GM18508 (cell line): ENCODE measurements around the gene SLC10A1.
"Not testable (repeated sequence)": the region's sequence is repeated elsewhere in the genome, so short reads cannot be mapped to it uniquely, and the experiment has no call there.

ENCODE experiments used
- ATAC-seq: cut with Tn5 transposase; IDR thresholded peaks from one replicate; pipeline ENCODE4 v1.9.1; 2021; ENCODE audit warnings: moderate number of reproducible peaks; ENCODE audit not compliant: insufficient read depth, unreplicated experiment

SLC10A1 gene

GRCh38 chr14:69772082-69773017, 24.7 kb downstream of the SLC10A1 start:
- ATAC-seq = no peak

DNA sequence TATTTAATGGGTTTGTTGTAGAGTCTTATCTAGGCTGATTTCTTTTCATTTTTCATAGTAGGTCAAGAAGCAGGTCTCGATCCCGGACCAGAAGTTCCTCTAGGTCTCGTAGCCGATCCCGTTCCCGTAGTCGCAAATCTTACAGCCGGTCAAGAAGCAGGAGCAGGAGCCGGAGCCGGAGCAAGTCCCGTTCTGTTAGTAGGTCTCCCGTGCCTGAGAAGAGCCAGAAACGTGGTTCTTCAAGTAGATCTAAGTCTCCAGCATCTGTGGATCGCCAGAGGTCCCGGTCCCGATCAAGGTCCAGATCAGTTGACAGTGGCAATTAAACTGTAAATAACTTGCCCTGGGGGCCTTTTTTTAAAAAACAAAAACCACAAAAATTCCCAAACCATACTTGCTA, 25.9 kb downstream of the SLC10A1 start:
- no peak for ATAC-seq

DNA sequence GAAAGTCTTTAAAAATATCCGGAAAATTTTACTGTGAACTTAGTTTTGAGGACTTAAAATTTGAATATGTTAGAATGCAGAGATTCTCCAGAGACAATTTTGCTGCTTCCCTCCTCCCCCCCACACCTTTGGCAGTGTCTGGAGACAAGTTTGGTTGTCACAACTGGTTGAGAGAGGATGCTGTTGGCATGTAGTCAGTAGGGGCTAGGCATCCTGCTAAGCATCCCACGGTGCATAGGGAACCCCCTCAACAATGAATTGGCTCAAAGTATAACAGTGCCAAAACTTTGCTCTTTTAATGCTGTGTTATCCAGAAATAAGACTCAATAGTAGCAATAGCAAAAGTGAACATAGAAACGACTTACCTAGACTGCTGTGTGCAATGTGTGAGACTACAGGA, 26.5 kb downstream of the SLC10A1 start:
- no peak for ATAC-seq

GRCh38 chr14:69769623-69770022, 27.4 kb downstream of the SLC10A1 start:
- ATAC-seq = no peak

DNA sequence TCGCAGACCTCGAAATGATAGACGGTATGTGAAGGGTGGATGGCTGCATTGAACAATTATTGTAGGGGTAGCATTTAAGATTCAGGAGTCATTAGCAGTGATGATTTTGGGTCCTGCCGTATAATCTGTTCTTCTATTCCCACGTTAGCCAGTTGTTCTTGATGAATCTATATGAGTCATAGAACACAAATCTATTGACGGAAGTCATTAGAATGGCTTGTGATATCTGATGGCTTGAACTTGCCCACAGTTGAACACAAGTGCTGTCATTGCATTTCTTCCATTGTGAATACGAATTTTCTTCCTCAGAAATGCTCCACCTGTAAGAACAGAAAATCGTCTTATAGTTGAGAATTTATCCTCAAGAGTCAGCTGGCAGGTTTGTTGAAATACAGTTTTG, 28.2 kb downstream of the SLC10A1 start:
- ATAC-seq = no peak

DNA sequence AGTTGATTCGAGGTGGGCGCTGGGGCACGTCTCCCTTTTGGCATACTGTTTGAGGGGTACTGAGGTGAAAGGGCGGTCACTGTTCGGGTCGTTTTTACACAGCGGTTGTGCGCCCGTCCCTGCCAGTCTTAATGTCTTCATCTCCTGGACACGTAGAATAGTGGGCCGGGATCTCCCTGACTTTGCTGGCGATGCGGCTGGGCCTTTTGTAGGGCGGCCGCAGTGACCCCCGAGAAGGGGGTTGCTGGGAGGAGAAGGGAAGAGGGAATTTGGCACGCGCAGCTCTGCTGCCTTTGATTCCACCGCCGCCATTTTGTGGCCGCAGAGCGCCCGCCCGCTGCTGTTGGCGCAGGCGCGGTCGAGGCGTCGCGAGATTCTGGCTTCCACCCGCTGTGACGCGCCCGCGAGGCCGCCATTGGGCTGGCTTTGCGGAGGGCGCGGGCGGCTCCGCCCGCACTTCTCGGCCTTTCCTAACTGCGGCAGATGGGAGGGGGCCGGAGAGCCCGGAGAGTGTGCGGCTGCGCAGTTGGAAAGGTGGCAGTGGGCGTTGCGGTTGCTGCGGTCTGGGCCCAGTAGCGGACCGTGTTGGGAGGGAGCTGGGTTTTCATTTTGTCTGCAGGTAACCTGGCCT, 29.6 kb downstream of the SLC10A1 start:
- ATAC-seq = peak; percentile 31

- peak; percentile 65 for ATAC-seq
Observed at GRCh38 chr14:69766984-69767368, 30.1 kb downstream of the SLC10A1 start, which contains the start of gene SRSF5. Gene SRSF5, plus strand, starts transcription at chr14:69767142. Its CDS starts 1,015 bp downstream, at chr14:69768157.

GRCh38 chr14:69763761-69764510, 33.1 kb downstream of the SLC10A1 start:
- no peak for ATAC-seq

DNA sequence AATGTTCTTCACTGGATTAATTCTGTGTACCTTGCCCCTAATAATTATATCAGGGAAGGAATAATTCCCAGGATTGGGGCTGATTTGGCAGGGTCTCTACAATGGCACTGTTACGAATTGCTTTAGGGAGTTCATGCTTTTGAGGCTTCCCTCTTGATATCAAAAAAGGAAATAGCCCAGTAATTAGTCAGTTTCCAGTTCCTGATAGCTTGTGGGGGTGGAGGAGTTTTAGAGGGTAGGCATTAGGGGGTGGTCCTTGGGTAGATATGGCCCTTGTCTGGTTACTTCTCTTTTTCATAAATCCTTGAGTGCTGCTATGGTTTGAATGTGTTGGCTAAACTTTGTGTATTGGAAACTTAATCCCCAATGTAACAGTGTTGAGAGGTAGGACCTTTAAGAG, 36.2 kb downstream of the SLC10A1 start:
- no peak for ATAC-seq

DNA sequence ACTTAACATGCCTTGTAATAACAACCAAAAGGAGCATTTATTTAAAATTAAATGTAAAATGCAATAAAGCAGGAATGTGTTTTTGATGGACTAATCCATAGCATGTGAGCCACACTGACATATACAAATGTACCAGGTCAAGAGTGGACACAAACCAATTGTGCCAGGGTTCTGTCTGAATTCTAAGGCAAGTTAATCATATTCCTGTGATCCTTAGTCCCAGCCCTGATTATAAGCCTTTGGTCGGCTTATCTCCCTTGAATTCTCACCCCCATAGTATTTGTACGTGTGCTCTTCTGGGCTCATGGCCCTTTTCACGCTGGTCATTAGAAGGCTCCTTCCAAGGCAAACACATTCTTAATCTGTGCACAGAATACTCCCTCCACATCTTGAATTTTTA, 40.7 kb downstream of the SLC10A1 start:
- no peak for ATAC-seq

- no peak for ATAC-seq
Observed at GRCh38 chr14:69755784-69756183, 41.3 kb downstream of the SLC10A1 start.

DNA sequence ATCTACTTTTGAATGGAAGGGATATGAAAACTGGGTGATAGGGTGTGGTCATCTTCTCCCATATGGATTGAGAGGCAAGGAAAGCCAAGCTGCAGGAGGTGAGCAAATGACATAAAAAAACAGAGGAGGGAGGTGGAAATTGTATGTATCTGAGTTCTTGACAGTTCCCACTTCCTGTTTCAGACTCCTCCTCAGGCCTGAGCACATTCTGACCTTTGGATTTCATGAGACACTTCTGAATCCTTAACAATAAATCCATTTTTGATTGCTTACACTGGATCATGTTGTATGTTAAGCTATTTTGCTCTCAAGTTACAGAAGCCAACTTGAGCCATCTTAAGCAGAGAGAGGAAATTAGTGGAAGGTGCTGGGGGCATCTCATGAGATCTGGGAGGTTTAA, 41.7 kb downstream of the SLC10A1 start:
- ATAC-seq = no peak

GRCh38 chr14:69754487-69754886, 42.6 kb downstream of the SLC10A1 start:
- no peak for ATAC-seq

DNA sequence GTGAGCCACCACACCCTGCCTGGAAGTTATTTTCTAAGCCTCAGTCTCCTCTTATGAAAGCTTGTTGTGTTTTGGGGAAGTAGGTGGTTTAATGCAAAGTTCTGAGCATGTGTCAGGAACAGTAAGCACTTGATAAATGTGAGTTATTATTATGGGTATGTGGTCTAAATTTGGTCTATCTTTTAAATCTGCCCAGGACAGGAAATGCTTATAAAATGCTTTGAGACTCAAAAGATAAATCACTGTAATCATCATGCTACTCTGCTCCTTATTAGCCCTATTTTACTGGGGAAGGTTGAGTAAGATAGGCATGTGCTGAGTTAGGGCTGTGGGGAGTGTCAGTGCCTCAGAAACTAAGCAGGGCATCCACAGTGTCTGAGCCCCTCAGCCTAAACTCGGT, 43.2 kb downstream of the SLC10A1 start:
- no peak for ATAC-seq

DNA sequence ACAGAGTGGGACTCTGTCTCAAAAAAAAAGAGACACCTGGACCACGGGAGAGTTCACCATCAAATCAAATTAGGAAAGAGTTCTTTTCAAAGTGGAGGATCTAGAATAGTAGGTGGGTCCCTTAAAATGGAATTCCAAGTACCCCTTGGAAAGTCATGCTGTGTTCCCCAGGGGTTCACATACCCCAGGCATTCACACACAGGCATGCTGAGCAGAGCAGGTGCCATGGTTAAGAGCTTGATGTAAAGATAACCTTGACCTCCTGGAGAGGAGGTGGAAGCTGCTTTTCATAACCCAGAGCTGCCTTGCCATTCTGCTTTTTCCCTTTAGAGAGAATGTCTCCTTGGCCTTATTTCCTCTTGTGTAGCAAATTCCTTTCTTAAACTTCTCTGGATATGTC, 44.3 kb downstream of the SLC10A1 start:
- no peak for ATAC-seq

DNA sequence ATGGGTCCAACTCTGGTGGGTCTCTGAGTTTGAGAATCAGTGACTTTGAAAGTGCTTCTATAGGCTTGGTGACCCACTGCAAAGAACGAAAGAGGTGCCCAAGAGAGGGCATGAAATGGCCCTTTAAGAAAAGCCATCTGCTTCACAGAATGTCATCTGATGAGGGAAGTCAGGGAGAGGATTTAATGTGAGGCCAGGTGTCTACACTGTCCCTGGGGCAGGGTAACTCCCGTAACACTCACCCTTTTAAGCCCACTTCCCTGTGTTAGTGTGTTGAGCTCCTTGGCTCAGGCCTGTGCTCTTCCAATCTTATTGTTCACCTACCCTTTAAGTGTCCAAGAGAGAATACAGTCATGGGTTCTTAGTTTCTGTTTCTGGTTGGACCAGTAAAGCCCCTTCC, 46.5 kb downstream of the SLC10A1 start:
- ATAC-seq = no peak

DNA sequence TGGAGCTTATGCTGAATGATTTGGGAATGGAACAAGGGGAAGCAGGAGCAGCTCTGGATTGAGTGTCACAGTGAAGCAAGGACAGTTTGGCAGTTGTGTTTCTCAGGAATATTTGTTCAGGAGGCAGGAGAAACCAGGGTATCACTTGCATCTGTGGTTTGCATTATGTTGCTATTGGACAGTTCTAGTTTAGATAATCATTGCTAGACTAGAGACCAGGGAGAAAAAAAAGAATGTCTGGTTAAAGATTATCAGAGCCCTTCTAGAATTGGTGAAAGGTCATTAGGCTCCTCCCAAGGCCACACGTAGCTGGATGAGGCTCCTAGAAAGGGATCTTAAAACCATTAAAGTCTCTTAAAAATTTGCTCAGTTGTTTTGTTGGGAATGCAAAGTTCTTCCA, 47.1 kb downstream of the SLC10A1 start:
- ATAC-seq = no peak

GRCh38 chr14:69741055-69741454, 56.0 kb downstream of the SLC10A1 start:
- no peak for ATAC-seq

DNA sequence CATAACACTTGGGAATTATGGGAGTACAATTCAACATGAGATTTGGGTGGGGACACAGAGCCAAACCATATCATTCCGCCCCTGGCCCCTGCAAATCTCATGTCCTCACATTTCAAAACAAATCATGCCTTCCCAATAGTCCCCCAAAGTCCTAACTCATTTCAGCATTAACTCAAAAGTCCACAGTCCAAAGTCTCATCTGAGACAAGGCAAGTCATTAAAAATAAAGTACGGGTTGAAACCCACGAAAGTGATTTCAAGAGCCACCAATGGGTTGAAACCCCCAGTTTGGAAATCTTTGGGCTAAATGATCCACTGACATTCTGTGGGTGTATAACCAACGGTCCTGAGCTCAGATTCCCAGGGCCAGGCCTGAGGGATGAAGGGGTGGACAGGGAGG, 60.6 kb downstream of the SLC10A1 start:
- not testable (repeated sequence) for ATAC-seq

DNA sequence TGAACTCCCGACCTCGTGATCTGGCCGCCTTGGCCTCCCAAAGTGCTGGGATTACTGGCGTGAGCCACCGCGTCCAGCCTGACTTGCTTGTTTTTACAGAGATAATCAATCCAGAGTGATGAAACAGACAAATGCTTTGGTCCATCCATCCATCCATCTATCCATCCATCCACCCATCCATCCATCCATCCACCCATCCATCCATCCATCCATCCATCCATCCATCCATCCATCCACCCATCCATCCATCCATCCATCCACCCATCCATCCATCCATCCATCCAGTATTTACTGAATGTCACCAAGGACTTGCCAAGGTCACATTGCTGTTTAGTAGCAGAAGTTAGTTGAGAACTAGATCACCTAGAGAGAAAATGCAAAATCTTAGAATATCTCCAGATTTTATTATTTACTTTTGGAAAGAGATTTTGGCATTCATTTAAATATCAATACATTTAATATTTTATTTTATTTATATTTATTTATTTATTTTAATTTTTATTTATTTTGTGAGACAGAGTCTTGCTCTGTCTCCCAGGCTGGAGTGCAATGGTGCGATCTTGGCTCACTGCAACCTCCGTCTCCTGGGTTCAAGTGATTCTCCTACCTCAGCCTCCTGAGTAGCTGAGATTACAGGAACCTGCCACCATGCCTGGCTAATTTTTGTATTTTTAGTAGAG, 65.0 kb downstream of the SLC10A1 start:
- not testable (repeated sequence) for ATAC-seq
